Choroid plexus epithelial cell (primary cell): ENCODE measurements around the gene RPS6KA5.

Experiments
- DNase-seq: peaks from one replicate; pipeline ENCODE4 v3.0.0-alpha.2; 2010; ENCODE audit warnings: low read depth
- H3K4me3 ChIP-seq: 2 replicates; pipeline ENCODE4 v1.5.1; 2011; ENCODE audit warnings: low read depth, mild to moderate bottlenecking, control low read depth, low read length, moderate library complexity
- TF ChIP-seq, protein P1 (sequence below): conservative IDR thresholded peaks from 2 replicates; pipeline ENCODE4 v1.5.1; 2011; ENCODE audit warnings: low read depth, mild to moderate bottlenecking, control low read depth, inconsistent platforms, low read length, moderate library complexity

The RPS6KA5 gene

DNA sequence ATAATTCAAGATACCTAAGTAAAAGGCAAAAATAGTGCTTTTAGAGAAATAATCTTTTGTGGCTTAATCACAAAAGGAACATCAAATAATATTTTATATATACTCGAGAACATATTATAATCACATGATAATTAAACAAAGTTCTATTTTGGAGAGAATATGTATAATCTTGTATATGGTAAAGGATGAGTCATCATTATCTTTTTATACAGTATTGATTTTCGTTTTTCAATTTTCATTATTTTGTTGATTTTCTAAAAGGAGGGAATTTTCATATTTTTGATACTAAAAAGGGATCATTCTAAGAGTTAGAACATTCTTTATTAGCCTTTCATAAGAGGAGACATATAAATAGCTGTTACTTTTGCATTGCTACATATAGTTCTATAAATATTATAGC lies 166.9 kb downstream of the RPS6KA5 start:
- TF ChIP-seq, protein P1, sequence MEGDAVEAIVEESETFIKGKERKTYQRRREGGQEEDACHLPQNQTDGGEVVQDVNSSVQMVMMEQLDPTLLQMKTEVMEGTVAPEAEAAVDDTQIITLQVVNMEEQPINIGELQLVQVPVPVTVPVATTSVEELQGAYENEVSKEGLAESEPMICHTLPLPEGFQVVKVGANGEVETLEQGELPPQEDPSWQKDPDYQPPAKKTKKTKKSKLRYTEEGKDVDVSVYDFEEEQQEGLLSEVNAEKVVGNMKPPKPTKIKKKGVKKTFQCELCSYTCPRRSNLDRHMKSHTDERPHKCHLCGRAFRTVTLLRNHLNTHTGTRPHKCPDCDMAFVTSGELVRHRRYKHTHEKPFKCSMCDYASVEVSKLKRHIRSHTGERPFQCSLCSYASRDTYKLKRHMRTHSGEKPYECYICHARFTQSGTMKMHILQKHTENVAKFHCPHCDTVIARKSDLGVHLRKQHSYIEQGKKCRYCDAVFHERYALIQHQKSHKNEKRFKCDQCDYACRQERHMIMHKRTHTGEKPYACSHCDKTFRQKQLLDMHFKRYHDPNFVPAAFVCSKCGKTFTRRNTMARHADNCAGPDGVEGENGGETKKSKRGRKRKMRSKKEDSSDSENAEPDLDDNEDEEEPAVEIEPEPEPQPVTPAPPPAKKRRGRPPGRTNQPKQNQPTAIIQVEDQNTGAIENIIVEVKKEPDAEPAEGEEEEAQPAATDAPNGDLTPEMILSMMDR: no peak
- H3K4me3 ChIP-seq: no peak overlapping the region
- no peak for DNase-seq

DNA sequence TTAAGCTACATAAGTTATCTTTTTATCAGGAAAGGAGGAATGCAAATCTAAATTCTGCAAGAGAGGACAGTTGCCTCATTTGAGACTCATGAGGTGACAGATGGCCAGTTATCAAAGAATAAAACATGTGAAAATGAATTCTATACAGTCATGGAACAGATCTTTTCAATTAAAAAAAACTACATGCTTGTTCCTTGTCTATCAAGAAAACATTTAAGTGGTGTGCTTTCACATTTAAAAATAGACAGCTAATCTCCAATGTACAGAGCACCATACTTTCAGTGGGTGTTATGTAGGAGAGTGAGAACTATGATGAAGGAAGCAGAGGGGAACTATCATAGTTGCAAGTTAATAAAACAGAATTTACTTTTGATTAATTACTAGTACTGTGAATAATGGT lies 167.5 kb downstream of the RPS6KA5 start:
- DNase-seq: no peak
- TF ChIP-seq, protein P1: no peak
- H3K4me3 ChIP-seq: no peak overlapping the region

DNA sequence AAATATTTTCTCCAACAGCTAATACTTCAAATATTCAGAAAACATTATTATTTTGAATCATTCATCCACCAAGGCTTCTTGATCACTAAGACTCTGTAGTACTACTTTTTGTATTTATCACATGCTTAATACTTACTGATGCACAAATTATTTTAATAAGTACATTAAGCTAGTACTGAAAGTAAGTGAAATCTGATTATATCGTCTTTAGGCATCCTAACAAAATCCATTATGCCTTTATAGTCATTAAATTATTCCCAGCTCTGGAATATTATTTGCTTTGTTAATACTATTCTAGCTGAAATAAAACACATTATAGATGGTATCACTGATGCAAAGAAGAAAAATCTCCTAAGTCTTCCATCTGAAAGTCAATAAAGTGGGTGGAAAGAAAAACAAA lies 169.1 kb downstream of the RPS6KA5 start:
- no peak for DNase-seq
- TF ChIP-seq, protein P1: no peak
- no peak overlapping the region for H3K4me3 ChIP-seq

DNA sequence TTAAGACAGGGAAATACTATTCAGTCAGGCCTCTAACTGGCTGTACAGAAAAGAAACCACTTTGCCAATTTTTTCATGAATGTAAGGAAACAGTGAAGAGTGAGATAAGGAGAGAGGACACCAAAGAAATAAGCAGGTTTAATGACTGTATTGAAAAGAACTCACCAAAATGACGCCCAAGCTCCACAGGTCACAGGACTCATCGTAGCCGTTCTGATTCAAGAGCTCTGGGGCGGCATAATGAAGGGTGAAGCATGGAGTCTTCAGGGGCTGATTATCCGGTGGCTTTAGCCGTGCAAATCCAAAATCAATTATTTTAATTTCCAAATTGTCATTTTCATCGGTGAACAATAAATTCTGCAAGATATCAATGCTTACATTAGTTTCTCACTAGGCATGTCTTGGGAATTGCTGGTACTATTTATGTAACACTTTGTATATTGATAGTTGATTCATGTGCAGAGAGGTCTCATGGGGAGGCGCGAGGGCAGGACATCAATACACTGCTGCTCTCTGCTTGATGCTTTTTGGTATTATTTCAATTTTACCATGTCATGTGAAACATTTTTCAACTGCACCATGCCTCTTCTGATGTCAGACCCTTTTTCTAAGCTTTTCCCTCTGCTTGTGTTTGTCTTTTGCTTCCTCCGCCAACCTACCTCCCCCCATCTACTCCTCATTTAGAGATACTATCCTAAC lies 170.0 kb downstream of the RPS6KA5 start:
- no peak for DNase-seq
- no peak overlapping the region for H3K4me3 ChIP-seq
- TF ChIP-seq, protein P1: no peak

DNA sequence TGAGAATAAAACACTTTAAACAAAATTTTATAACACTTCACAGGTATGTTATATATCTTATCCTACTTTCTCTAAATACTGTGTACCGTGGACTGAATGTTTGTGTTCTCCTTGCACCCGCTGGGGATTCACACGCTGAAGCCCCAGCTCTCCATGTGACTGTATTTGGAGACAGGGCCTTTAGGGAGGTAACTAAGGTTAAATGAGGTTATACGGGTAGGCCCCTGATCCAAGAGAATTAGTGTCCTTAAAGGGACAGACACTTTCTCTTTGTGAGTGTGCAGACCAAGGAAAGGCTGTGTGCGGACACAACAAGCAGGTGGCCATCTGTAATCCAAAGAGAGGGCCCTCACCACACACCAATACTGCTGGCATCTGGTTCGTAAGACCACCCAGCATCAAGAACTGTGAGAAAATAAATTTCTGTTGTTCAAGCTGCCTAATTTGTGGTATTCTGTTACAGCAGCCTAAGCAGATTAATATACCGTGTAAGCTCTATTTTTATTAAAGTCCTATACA lies 174.1 kb downstream of the RPS6KA5 start:
- no peak overlapping the region for H3K4me3 ChIP-seq
- TF ChIP-seq, protein P1: no peak
- DNase-seq: no peak

DNA sequence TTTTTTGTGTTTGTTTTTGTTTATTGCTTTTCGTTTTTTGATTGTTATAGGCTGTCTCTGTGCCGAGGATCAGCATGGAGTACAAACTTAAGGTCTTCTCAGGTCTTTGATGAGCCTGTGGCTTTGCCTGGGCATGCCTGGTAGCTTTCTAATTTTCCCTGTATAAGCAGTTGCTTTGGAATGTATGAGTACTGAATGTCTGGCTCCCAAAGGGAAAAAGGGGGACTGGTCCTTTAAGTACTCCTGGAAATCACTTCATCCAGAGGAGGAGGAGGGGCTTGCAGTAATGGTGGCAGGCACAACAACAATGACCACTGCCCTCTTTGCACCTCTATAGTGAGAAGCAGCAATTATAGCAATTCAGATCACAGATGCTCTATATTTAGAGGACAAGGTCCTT lies 176.7 kb downstream of the RPS6KA5 start:
- no peak overlapping the region for H3K4me3 ChIP-seq
- no peak for DNase-seq
- TF ChIP-seq, protein P1: no peak

DNA sequence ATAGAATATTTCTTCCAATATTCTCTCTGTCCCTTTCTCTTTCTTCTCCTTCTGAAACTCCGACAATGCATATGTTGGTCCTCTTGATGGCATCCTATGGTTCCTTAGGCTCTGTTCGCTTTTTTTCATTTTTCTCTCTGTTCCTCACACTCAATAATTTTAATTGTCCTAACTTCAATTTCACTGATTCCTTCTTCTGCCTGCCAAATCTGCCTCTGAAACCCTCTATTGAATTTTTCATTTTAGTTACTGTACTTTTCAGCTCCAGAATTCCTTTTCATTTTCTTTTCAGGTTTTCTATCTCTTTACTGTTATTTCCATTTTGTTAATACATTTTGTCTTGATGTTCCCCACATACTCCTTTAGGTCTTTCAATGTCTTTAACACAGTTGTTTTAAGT lies 177.2 kb downstream of the RPS6KA5 start:
- no peak overlapping the region for H3K4me3 ChIP-seq
- TF ChIP-seq, protein P1: no peak
- no peak for DNase-seq
